Kidney (tissue), 14 donors: ENCODE data around the gene IPO4. TPM values are rescaled to one million over a fixed set of nuclear protein-coding genes. Genes with fewer than 3 reads are reported as not detected.

Experiments used
- DNase-seq, 5 donors: peaks; one replicate each; pipeline ENCODE4 v3.0.0-alpha.2; 2013 to 2020
- FAIRE-seq: peaks from 2 replicates; lab custom pipeline; 2012; peaks lifted over from hg19 to GRCh38; lab: Jason Lieb, UNC
- H3K27ac ChIP-seq, 2 donors: one replicate each; pipeline ENCODE4 v1.7.0; 2013; ENCODE audit warnings: low read depth in 2 of 2, low read length in 2 of 2, inconsistent platforms in 1 of 2
- H3K27me3 ChIP-seq: one replicate; pipeline ENCODE4 v1.7.1; 2013; ENCODE audit warnings: low read length, inconsistent platforms; ENCODE audit not compliant: control insufficient read depth, insufficient read depth
- H3K36me3 ChIP-seq, 3 donors: one replicate each; pipeline versions ENCODE4 v1.7.0 to v1.7.1; 2013; ENCODE audit warnings: low read length in 3 of 3, control low read depth in 1 of 3, inconsistent platforms in 1 of 3; ENCODE audit not compliant: insufficient read depth in 3 of 3, control insufficient read depth in 2 of 3
- H3K4me1 ChIP-seq, 3 donors: one replicate each; pipeline versions ENCODE4 v1.7.0 to v1.7.1; 2013; ENCODE audit warnings: low read length in 3 of 3, inconsistent platforms in 1 of 3, low read depth in 1 of 3; ENCODE audit not compliant: control insufficient read depth in 2 of 3, insufficient read depth in 2 of 3
- H3K4me3 ChIP-seq, 3 donors: one replicate each; pipeline versions ENCODE4 v1.7.0 to v1.8.1; 2013; ENCODE audit warnings: low read length in 3 of 3, control low read depth in 1 of 3, inconsistent platforms in 1 of 3
- H3K9ac ChIP-seq, 3 donors: one replicate each; pipeline versions ENCODE4 v1.7.0 to v1.7.1; 2013; ENCODE audit warnings: low read length in 3 of 3, control low read depth in 1 of 3, inconsistent platforms in 1 of 3
- H3K9me3 ChIP-seq, 3 donors: one replicate each; pipeline versions ENCODE4 v1.7.0 to v1.7.1; 2013; ENCODE audit warnings: low read length in 3 of 3, control low read depth in 1 of 3, inconsistent platforms in 1 of 3; ENCODE audit not compliant: control insufficient read depth in 2 of 3, insufficient read depth in 1 of 3
- CTCF ChIP-seq: IDR thresholded peaks from 3 replicates; pipeline ENCODE4 v1.5.1; 2012; ENCODE audit warnings: mild to moderate bottlenecking, moderate library complexity, borderline replicate concordance; ENCODE audit not compliant: insufficient read depth; ENCODE audit errors: extremely low read depth
- intact Hi-C: fragments of 100-400 bp; cut with DNase I; formaldehyde crosslinking; loops from one replicate; pipeline ENCODE4 v1.11.1; 2022
- polyA plus RNA-seq: library from polyadenylated mRNA; stranded (reverse); fragments of 350-450 nt; fragmentation: Illumina TruSeq; extraction: RNeasy Lipid Tissue Mini Kit (QIAGEN cat#74804); gene quantifications from one replicate; pipeline ENCODE4 v1.2.3, GENCODE V29; 2014; ENCODE audit warnings: low read depth, low replicate concordance; ENCODE audit not compliant: insufficient read depth
- total RNA-seq: library from RNA; stranded (reverse); fragmentation: NEBNext Ultra II Directional; extraction: Animal tissue kit (Norgen Biotek cat#: 25700); gene quantifications from one replicate; pipeline ENCODE4 v1.2.1, GENCODE V29; 2021
- donor health status: control.
- donor health status: control.
- donor health status: control.
- donor health status: control.
- donor health status: control.
- donor health status: DM: yes; HTN: yes; CAD: no.
- donor health status: Normal renal cell carcinoma (clear cell type).

Gene IPO4
- total and polyA plus RNA-seq, 2 donors from 2014 or later = 22.2 to 49.5 TPM

GRCh38 chr14:24236689-24237462 lies 48.3 kb upstream of the IPO4 start:
- H3K4me3 ChIP-seq = no peak overlapping the region
- peaks cover 8 to 49% (median 42%) of the 10 kb centered on the region in 3 donors for H3K36me3 ChIP-seq
- H3K9me3 ChIP-seq = no peaks in the 10 kb centered on the region
- TF ChIP-seq CTCF = no peak
- FAIRE-seq (no peak), DNase-seq (no peak)
- no peaks in the 10 kb centered on the region for H3K27me3 ChIP-seq
- no peak overlapping the region for H3K9ac ChIP-seq
- H3K4me1 ChIP-seq = peaks cover 0 to 38% (median 22%) of the 10 kb centered on the region in 3 donors
- no peak overlapping the region for H3K27ac ChIP-seq
- intact Hi-C loops = no loop called here

GRCh38 chr14:24235804-24236688 lies 47.4 kb upstream of the IPO4 start:
- no peak overlapping the region for H3K4me3 ChIP-seq
- intact Hi-C loops = no loop called here
- TF ChIP-seq CTCF = no peak
- no peak overlapping the region for H3K9ac ChIP-seq
- H3K4me1 ChIP-seq = peaks cover 0 to 38% (median 26%) of the 10 kb centered on the region in 3 donors
- FAIRE-seq = no peak
- H3K36me3 ChIP-seq = peaks cover 8 to 48% (median 41%) of the 10 kb centered on the region in 3 donors
- H3K27ac ChIP-seq = no peak overlapping the region
- H3K27me3 ChIP-seq = no peaks in the 10 kb centered on the region
- DNase-seq = no peak
- no peaks in the 10 kb centered on the region for H3K9me3 ChIP-seq

- H3K36me3 ChIP-seq = peaks cover 8 to 32% (median 26%) of the 10 kb centered on the region in 3 donors
- no peak overlapping the region for H3K27ac ChIP-seq
- intact Hi-C loops = no loop called here
- peaks cover 0 to 25% (median 13%) of the 10 kb centered on the region in 3 donors for H3K4me1 ChIP-seq
- FAIRE-seq (no peak), DNase-seq (no peak)
- no peak overlapping the region for H3K4me3 ChIP-seq
- H3K9me3 ChIP-seq = no peaks in the 10 kb centered on the region
- H3K27me3 ChIP-seq = no peaks in the 10 kb centered on the region
- no peak for TF ChIP-seq CTCF
- H3K9ac ChIP-seq = no peak overlapping the region
Measured at GRCh38 chr14:24234095-24235005, 45.7 kb upstream of the IPO4 start.
